ENCODE data around the gene OR56A3. TPM values are rescaled to one million over a fixed set of nuclear protein-coding genes. Genes with fewer than 3 reads are reported as not detected.

OR56A3 gene, protein sequence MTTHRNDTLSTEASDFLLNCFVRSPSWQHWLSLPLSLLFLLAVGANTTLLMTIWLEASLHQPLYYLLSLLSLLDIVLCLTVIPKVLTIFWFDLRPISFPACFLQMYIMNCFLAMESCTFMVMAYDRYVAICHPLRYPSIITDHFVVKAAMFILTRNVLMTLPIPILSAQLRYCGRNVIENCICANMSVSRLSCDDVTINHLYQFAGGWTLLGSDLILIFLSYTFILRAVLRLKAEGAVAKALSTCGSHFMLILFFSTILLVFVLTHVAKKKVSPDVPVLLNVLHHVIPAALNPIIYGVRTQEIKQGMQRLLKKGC
- total RNA-seq (2022; extraction: Qiagen RNA extraction): not detected in 5 replicates

DNA sequence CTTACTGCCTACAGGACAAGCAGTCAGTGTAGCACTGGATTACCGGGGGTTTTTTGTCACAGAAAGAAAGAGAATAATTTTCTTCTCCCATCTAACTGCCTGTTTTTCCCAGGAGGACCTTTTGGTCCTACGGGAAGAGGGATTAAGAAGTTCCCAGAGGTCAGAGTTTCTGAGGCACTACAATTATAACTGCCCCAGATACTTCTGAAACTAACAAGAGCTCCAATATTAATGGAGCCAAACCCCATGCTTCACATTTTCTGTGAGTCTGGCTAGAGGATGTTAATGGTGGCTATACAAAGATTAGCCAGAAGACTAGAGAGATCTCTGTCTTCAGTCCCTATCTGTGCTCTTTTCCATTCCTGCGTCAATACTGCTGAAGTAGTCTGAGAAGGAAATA is at the start of gene OR56A3:
OR56A3 (plus strand) TSS at position 301 of the 400 bp plus-strand sequence. CDS start 5,096 bp downstream, outside the sequence.

DNA sequence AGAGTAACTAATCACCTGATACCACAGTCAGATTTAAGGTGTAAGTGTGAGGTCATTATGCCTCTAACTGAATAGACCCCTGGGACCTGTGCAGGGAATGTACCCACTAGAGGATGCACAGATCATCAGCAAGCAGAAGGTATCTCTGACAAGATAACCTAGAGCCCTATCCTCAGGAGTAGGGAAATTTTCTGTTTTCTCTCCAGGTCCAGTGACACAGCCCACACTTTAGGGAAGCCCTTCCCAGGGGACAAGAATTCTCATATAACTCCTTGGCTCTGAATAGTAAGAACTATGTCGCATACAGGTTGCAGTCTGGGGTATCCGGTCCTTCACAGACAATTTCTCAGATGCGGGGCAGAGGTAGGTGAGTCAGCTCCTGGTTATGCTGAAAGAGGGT is 49.1 kb upstream of the OR56A3 start, which contains the start of gene OR52E5:
OR52E5 (plus strand) TSS at position 301 of the 400 bp plus-strand sequence. CDS start 7,569 bp downstream, outside the sequence.

DNA sequence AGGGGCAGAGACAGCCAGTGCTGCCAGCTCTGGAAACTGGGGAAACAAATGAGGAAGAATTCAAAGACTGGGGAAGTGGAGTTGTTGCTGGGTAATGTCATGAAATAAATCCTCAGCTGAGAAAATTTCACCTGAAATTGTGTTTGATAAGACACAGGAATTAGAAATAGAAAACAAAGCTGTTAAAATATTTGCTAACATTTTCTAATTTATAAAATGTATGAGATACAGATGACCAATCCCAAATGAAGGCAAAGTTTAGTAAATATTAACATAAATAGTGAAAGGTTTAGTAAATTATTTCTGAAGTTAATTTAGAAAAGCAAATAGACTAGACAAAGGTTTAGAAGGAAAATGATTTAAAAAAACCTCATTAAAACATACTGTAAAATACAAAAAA is 26.3 kb downstream of the OR56A3 start, which contains the start of gene OR56A5:
OR56A5 (minus strand) TSS at position 101 of the 400 bp plus-strand sequence; CDS start at position 101, 0 bp downstream.

DNA sequence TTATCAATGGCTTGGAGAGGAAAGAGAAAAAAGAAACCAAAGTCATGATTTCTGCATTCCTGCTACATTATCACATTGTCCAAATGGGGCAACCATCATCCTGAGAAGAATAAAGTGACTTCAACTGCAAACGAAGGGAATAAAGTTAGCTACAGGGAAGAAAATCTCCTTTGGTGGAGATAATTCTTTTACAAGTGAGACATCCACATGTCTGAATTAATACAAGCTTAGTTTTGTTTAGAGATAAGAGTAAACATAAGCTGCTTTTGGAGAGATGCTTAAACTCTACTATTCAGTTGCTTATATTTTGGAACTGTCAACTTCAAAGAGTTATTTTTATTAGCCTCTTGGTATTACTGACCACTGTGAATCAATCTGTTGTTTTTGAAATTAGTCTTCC is 44.8 kb downstream of the OR56A3 start, which contains the start of gene OR52L1:
OR52L1 (minus strand) TSS at position 101 of the 400 bp plus-strand sequence; CDS start at position 46, 55 bp downstream.

Other genes starting within 250 kb of the OR56A3 start
- gene OR56B1, start 205.8 kb upstream of the OR56A3 start, total RNA-seq (2022; extraction: Qiagen RNA extraction): not detected in 5 replicates
- not detected in 5 replicates for gene OR52N4, start 188.0 kb upstream of the OR56A3 start, total RNA-seq (2022; extraction: Qiagen RNA extraction)
- gene OR52N5, start 158.9 kb upstream of the OR56A3 start, total RNA-seq (2022; extraction: Qiagen RNA extraction): not detected in 5 replicates
- not detected in 5 replicates for gene OR52N1, start 151.0 kb upstream of the OR56A3 start, total RNA-seq (2022; extraction: Qiagen RNA extraction)
- gene OR52N2, start 133.3 kb upstream of the OR56A3 start, total RNA-seq (2022; extraction: Qiagen RNA extraction): not detected in 5 replicates
- not detected in 5 replicates for gene OR52E6, start 100.4 kb upstream of the OR56A3 start, total RNA-seq (2022; extraction: Qiagen RNA extraction)
- not detected in 5 replicates for gene OR52E8, start 84.6 kb upstream of the OR56A3 start, total RNA-seq (2022; extraction: Qiagen RNA extraction)
- not detected in 5 replicates for gene OR52E4, start 61.6 kb upstream of the OR56A3 start, total RNA-seq (2022; extraction: Qiagen RNA extraction)
- gene OR52E5, start 49.0 kb upstream of the OR56A3 start, total RNA-seq (2022; extraction: Qiagen RNA extraction): not detected in 5 replicates
- not detected in 5 replicates for gene OR56A5, start 26.2 kb downstream of the OR56A3 start, total RNA-seq (2022; extraction: Qiagen RNA extraction)
- gene OR52L1, start 44.7 kb downstream of the OR56A3 start, total RNA-seq (2022; extraction: Qiagen RNA extraction): not detected in 5 replicates
- not detected in 5 replicates for gene OR56A4, start 64.7 kb downstream of the OR56A3 start, total RNA-seq (2022; extraction: Qiagen RNA extraction)
- gene OR56A1, start 88.5 kb downstream of the OR56A3 start, total RNA-seq (2022; extraction: Qiagen RNA extraction): not detected in 5 replicates
- gene OR56B4, start 165.4 kb downstream of the OR56A3 start, total RNA-seq (2022; extraction: Qiagen RNA extraction): not detected in 5 replicates
- gene OR52B2, start 228.1 kb downstream of the OR56A3 start, total RNA-seq (2022; extraction: Qiagen RNA extraction): not detected in 5 replicates

Data from A549 treated with AZD2906 at 1 μM for 4 hours (cell line).